Keratinocyte (primary cell): ENCODE results near the gene OGFOD3. TPM values are rescaled to one million over a fixed set of nuclear protein-coding genes. Genes with fewer than 3 reads are reported as not detected.

Experiments used
- DNase-seq: peaks from one replicate; pipeline ENCODE4 v3.0.0-alpha.2; 2011; ENCODE audit warnings: low read depth, missing footprints, low spot score
- FAIRE-seq: peaks from 2 replicates; lab custom pipeline; 2011; peaks lifted over from hg19 to GRCh38; lab: Jason Lieb, UNC
- H2AFZ ChIP-seq: 2 replicates; pipeline ENCODE4 v1.6.0; 2012; ENCODE audit warnings: low read length, control low read depth, inconsistent platforms; ENCODE audit not compliant: control insufficient read depth
- H3K27ac ChIP-seq: 2 replicates; pipeline ENCODE4 v1.5.1; 2011; ENCODE audit warnings: low read length; ENCODE audit not compliant: control insufficient read depth, insufficient read depth
- H3K27me3 ChIP-seq: 3 replicates; pipeline ENCODE4 v1.6.0; 2011; ENCODE audit warnings: low read length; ENCODE audit not compliant: control insufficient read depth, insufficient read depth; ENCODE audit errors: extremely low read depth
- H3K36me3 ChIP-seq, 2 experiments: 2 replicates in 1 of 2; 3 replicates in 1 of 2; pipeline ENCODE4 v1.5.1; 2011; ENCODE audit warnings: low read length in 2 of 2, mild to moderate bottlenecking in 1 of 2; ENCODE audit not compliant: control insufficient read depth in 2 of 2, insufficient read depth in 2 of 2; ENCODE audit errors: extremely low read depth in 1 of 2
- H3K4me1 ChIP-seq: 3 replicates; pipeline ENCODE4 v1.5.1; 2011; ENCODE audit warnings: low read length; ENCODE audit not compliant: control insufficient read depth, insufficient read depth; ENCODE audit errors: extremely low read depth
- H3K4me2 ChIP-seq: 3 replicates; pipeline ENCODE4 v1.6.0; 2011; ENCODE audit warnings: low read depth, low read length; ENCODE audit not compliant: control insufficient read depth, insufficient read depth; ENCODE audit errors: extremely low read depth
- H3K4me3 ChIP-seq, 3 experiments: fragments of 200-600 bp in 1 of 3; sonication (generic) in 1 of 3; 2 replicates in 2 of 3; 3 replicates in 1 of 3; pipeline ENCODE4 v1.5.1; 2011 to 2016; ENCODE audit warnings: low read length in 3 of 3, mild to moderate bottlenecking in 3 of 3, control low read depth in 2 of 3, inconsistent platforms in 1 of 3, low read depth in 1 of 3, mixed read lengths in 1 of 3, mixed run types in 1 of 3, moderate library complexity in 1 of 3; ENCODE audit not compliant: control insufficient read depth in 2 of 3, insufficient read depth in 2 of 3; ENCODE audit errors: extremely low read depth in 1 of 3
- H3K79me2 ChIP-seq: 2 replicates; pipeline ENCODE4 v1.6.0; 2012; ENCODE audit warnings: low read length; ENCODE audit not compliant: control insufficient read depth, insufficient read depth
- H3K9ac ChIP-seq: 3 replicates; pipeline ENCODE4 v1.6.0; 2011; ENCODE audit warnings: low read length; ENCODE audit not compliant: control insufficient read depth, insufficient read depth; ENCODE audit errors: extremely low read depth
- H3K9me1 ChIP-seq: 3 replicates; pipeline ENCODE4 v1.6.0; 2011; ENCODE audit warnings: low read length; ENCODE audit not compliant: control insufficient read depth, insufficient read depth; ENCODE audit errors: extremely low read depth
- H3K9me3 ChIP-seq: 2 replicates; pipeline ENCODE4 v1.5.1; 2012; ENCODE audit warnings: low read depth, low read length; ENCODE audit not compliant: control insufficient read depth
- H4K20me1 ChIP-seq: 3 replicates; pipeline ENCODE4 v1.6.0; 2011; ENCODE audit warnings: low read length; ENCODE audit not compliant: control insufficient read depth, insufficient read depth; ENCODE audit errors: extremely low read depth
- EZH2 ChIP-seq: IDR thresholded peaks from one replicate; pipeline ENCODE4 v1.6.1; 2012; ENCODE audit warnings: inconsistent platforms, mild to moderate bottlenecking, low read length, moderate library complexity
- dilution Hi-C: fragments of 300-500 bp; cut with MboI; formaldehyde crosslinking; loops from one replicate; pipeline ENCODE4 v1.7.0; 2020; ENCODE audit warnings: low sequenced_read_pairs; ENCODE audit not compliant: extremely low pct_ligation_motif_present
- polyA plus RNA-seq, 5 experiments: library from polyadenylated mRNA; depleted of rRNA in 3 of 5; stranded (reverse) in 3 of 5; stranded (forward) in 1 of 5; unstranded in 1 of 5; fragments of >200 nt; gene quantifications; 1 replicate in 1 of 5; 2 replicates in 3 of 5; 3 replicates in 1 of 5; pipeline versions ENCODE4 v1.2.1 to v1.2.3, GENCODE V29; 2011 to 2012; ENCODE audit warnings: missing spikeins in 2 of 5, low read depth in 1 of 5, low replicate concordance in 1 of 5
- TF ChIP-seq, protein P1 (sequence below), 3 experiments: IDR thresholded peaks in 1 of 3; conservative IDR thresholded peaks in 1 of 3; optimal IDR thresholded peaks in 1 of 3; 2 replicates in 2 of 3; 3 replicates in 1 of 3; pipeline versions ENCODE3 to v1.5.1; 2011; ENCODE audit warnings: low read length in 3 of 3, mild to moderate bottlenecking in 3 of 3, moderate library complexity in 2 of 3, control low read depth in 1 of 3, inconsistent platforms in 1 of 3; ENCODE audit not compliant: insufficient read depth in 2 of 3; ENCODE audit errors: extremely low read depth in 1 of 3

OGFOD3 gene
- polyA plus RNA-seq, 1 donor (not counting 4 experiments of a cell fraction or from before 2014, with no cell fraction given): 10.8 TPM

- H3K9me1 ChIP-seq: no peaks in the 10 kb centered on the region
- no peaks in the 10 kb centered on the region for H4K20me1 ChIP-seq
- DNase-seq: no peak
- H2AFZ ChIP-seq: peak overlapping the region; percentile 73
- dilution Hi-C loops: no loop called here
- peaks cover 6% of the 10 kb centered on the region for H3K79me2 ChIP-seq
- TF ChIP-seq, protein P1, sequence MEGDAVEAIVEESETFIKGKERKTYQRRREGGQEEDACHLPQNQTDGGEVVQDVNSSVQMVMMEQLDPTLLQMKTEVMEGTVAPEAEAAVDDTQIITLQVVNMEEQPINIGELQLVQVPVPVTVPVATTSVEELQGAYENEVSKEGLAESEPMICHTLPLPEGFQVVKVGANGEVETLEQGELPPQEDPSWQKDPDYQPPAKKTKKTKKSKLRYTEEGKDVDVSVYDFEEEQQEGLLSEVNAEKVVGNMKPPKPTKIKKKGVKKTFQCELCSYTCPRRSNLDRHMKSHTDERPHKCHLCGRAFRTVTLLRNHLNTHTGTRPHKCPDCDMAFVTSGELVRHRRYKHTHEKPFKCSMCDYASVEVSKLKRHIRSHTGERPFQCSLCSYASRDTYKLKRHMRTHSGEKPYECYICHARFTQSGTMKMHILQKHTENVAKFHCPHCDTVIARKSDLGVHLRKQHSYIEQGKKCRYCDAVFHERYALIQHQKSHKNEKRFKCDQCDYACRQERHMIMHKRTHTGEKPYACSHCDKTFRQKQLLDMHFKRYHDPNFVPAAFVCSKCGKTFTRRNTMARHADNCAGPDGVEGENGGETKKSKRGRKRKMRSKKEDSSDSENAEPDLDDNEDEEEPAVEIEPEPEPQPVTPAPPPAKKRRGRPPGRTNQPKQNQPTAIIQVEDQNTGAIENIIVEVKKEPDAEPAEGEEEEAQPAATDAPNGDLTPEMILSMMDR (optimal IDR thresholded peaks at IDR 0.05 in 1 of 3, IDR thresholded peaks at IDR 0.05 in 1 of 3, conservative IDR thresholded peaks at IDR 0.05 in 1 of 3; ENCODE audit: extremely low read depth in 1 of 3, insufficient read depth in 2 of 3, low read length in 3 of 3): no peak
- no peak for TF ChIP-seq EZH2
- H3K9ac ChIP-seq: peak overlapping the region; percentile 91
- H3K27ac ChIP-seq: peak overlapping the region; percentile 20
- no peaks in the 10 kb centered on the region for H3K27me3 ChIP-seq
- peaks cover 15% of the 10 kb centered on the region for H3K4me1 ChIP-seq
- H3K36me3 ChIP-seq: peaks cover 3% of the 10 kb centered on the region in 2 experiments
- peak overlapping the region; percentile 68 to 81 (median 70) for H3K4me3 ChIP-seq
- peak overlapping the region; percentile 94 for H3K4me2 ChIP-seq
- no peaks in the 10 kb centered on the region for H3K9me3 ChIP-seq
- no peak for FAIRE-seq
These were observed 40.6 kb upstream of the OGFOD3 start for GRCh38 chr17:82458885-82459424.

GRCh38 chr17:82458179-82458884 lies 39.9 kb upstream of the OGFOD3 start, which contains the start of gene NARF:
TSS of gene NARF (plus strand) at chr17:82458741. CDS start at chr17:82458804, 63 bp downstream.
- H3K79me2 ChIP-seq: peaks cover 6% of the 10 kb centered on the region
- H3K27ac ChIP-seq: peak within 1 kb of the TSS; percentile 90
- no peak for TF ChIP-seq EZH2
- TF ChIP-seq, protein P1 (optimal IDR thresholded peaks at IDR 0.05 in 1 of 3, IDR thresholded peaks at IDR 0.05 in 1 of 3, conservative IDR thresholded peaks at IDR 0.05 in 1 of 3; ENCODE audit: extremely low read depth in 1 of 3, insufficient read depth in 2 of 3, low read length in 3 of 3): no peak
- H3K36me3 ChIP-seq: peaks cover 3% of the 10 kb centered on the region in 2 experiments
- H3K9me1 ChIP-seq: no peaks in the 10 kb centered on the region
- H4K20me1 ChIP-seq: no peaks in the 10 kb centered on the region
- H3K4me2 ChIP-seq: peak within 1 kb of the TSS; percentile 94
- no peaks in the 10 kb centered on the region for H3K9me3 ChIP-seq
- peak within 1 kb of the TSS; percentile 73 for H2AFZ ChIP-seq
- H3K27me3 ChIP-seq: no peaks in the 10 kb centered on the region
- H3K9ac ChIP-seq: peak within 1 kb of the TSS; percentile 91
- FAIRE-seq (no peak), DNase-seq (peak; percentile 91)
- peaks cover 15% of the 10 kb centered on the region for H3K4me1 ChIP-seq
- dilution Hi-C loops: no loop called here
- peak within 1 kb of the TSS; percentile 68 to 81 (median 70) for H3K4me3 ChIP-seq
